SJSA1 (cell line): ENCODE measurements around the gene CPSF7. TPM values are rescaled to one million over a fixed set of nuclear protein-coding genes. Genes with fewer than 3 reads are reported as not detected.
"Not testable (repeated sequence)": the region's sequence is repeated elsewhere in the genome, so short reads cannot be mapped to it uniquely, and the experiment has no call there.

Experiments used
- DNase-seq, 2 experiments: peaks; one replicate each; pipeline ENCODE4 v3.0.0-alpha.2; 2015 to 2020; ENCODE audit warnings: low spot score in 2 of 2, low read depth in 1 of 2
- H3K27ac ChIP-seq: fragments of 250-450 bp; sonication (Bioruptor Pico); 2 replicates; pipeline ENCODE4 v1.5.1; 2020; ENCODE audit warnings: mild to moderate bottlenecking, moderate library complexity
- H3K27me3 ChIP-seq: fragments of 250-450 bp; sonication (Bioruptor Pico); replicated peaks from 2 replicates; pipeline ENCODE4 v1.5.1; 2020; ENCODE audit warnings: mild to moderate bottlenecking, moderate library complexity
- H3K36me3 ChIP-seq: fragments of 250-450 bp; sonication (Bioruptor Pico); 2 replicates; pipeline ENCODE4 v1.5.1; 2020; ENCODE audit warnings: mild to moderate bottlenecking
- H3K4me1 ChIP-seq: fragments of 250-450 bp; sonication (Bioruptor Pico); replicated peaks from 2 replicates; pipeline ENCODE4 v1.6.1; 2021; ENCODE audit warnings: mild to moderate bottlenecking
- H3K4me3 ChIP-seq: fragments of 250-450 bp; sonication (Bioruptor Pico); 2 replicates; pipeline ENCODE4 v1.5.1; 2020; ENCODE audit warnings: mild to moderate bottlenecking
- H3K9me3 ChIP-seq: fragments of 250-450 bp; sonication (Bioruptor Pico); replicated peaks from 2 replicates; pipeline ENCODE4 v1.5.1; 2020; ENCODE audit warnings: mild to moderate bottlenecking
- total RNA-seq: library from RNA; depleted of rRNA; stranded (reverse); fragments of >200 nt; shearing (Covaris generic); gene quantifications from 2 replicates; pipeline ENCODE4 v1.2.3, GENCODE V29; 2014; rRNA removed

The CPSF7 gene, protein sequence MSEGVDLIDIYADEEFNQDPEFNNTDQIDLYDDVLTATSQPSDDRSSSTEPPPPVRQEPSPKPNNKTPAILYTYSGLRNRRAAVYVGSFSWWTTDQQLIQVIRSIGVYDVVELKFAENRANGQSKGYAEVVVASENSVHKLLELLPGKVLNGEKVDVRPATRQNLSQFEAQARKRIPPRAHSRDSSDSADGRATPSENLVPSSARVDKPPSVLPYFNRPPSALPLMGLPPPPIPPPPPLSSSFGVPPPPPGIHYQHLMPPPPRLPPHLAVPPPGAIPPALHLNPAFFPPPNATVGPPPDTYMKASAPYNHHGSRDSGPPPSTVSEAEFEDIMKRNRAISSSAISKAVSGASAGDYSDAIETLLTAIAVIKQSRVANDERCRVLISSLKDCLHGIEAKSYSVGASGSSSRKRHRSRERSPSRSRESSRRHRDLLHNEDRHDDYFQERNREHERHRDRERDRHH
- total RNA-seq = 18.0 and 39.7 TPM in 2 replicates

GRCh38 chr11:61429691-61430582, at the start of gene CPSF7, which contains the start of gene SDHAF2:
Gene CPSF7, minus strand, starts transcription at chr11:61429975. Its CDS starts 740 bp downstream, at chr11:61429235.
Gene SDHAF2, plus strand, starts transcription at chr11:61430124. Its CDS starts 23 bp downstream, at chr11:61430147.
- peak; percentile 94 to 99 for DNase-seq
- Histone ChIP-seq H3K4me3 (peak within 1 kb of the TSS; percentile 89), H3K4me1 (peaks cover 13% of the 10 kb centered on the region), H3K27ac (peak within 1 kb of the TSS; percentile 98), H3K9me3 (no peaks in the 10 kb centered on the region), H3K36me3 (peaks cover 78% of the 10 kb centered on the region), H3K27me3 (no peaks in the 10 kb centered on the region)

DNA sequence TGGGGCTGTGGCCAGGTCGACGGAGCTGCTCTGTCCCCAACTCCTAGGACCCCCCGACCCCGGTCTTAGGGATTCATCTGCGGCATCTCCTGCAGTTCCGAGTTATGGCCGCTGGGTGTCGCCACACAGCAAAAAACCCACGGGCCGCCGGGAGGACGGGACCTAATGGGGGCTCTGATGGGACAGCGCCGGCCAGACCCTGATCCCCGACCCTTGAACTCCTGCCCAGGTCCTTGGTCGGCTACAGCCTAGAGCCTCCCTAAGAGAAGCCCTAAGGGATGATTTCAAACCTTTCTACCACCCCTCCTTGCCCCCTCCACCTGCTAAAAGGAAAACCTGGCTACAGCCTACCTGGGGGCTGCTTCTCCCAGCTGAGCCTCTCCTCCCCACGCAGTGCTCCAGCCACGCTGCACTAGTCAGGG, 48.0 kb upstream of the CPSF7 start:
- DNase-seq = peak in 1 of 2 experiments; percentile 55
- Histone ChIP-seq H3K4me1 (0 out of 2 replicates have a peak, but pooled peaks cover 4% of the 10 kb centered on the region), H3K27me3 (peaks cover 6% of the 10 kb centered on the region; the same call in 1 of the 2 replicates), H3K27ac (no peak overlapping the region), H3K4me3 (no peak overlapping the region), H3K36me3 (peaks cover 5% of the 10 kb centered on the region), H3K9me3 (no peaks in the 10 kb centered on the region; the same call in 1 of the 2 replicates)

DNA sequence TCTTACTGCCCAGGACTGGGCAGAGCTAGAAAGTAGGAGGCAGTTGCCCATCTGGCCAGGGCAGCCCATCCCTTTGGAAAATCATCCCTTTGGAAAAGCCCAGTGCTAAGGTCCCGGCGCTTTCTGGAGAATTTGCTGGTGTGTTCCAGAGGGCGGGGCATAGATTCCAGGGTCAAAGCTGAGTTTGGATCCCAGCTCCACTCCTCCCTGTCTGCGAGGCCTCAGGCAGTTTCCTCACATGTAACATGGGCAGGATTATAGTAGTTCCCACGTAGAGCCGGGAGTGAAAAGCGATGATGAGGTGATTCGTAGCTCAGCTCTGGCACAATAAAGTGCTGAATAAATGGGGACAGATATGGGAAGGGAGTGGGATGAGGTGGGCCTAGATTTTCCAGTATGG, 47.4 kb upstream of the CPSF7 start:
- Histone ChIP-seq H3K27ac (no peak overlapping the region), H3K4me3 (no peak overlapping the region), H3K9me3 (no peaks in the 10 kb centered on the region; the same call in 1 of the 2 replicates), H3K36me3 (peaks cover 7% of the 10 kb centered on the region), H3K4me1 (0 out of 2 replicates have a peak, but pooled peaks cover 4% of the 10 kb centered on the region), H3K27me3 (peaks cover 6% of the 10 kb centered on the region; the same call in 1 of the 2 replicates)
- DNase-seq = no peak

- Histone ChIP-seq H3K9me3 (no peaks in the 10 kb centered on the region; the same call in 1 of the 2 replicates), H3K4me3 (no peak overlapping the region)
Measured at GRCh38 chr11:61476371-61476770, 46.6 kb upstream of the CPSF7 start.

GRCh38 chr11:61475433-61475832, 45.7 kb upstream of the CPSF7 start:
- no peaks in the 10 kb centered on the region; the same call in 1 of the 2 replicates for H3K9me3 ChIP-seq
- H3K4me3 ChIP-seq = no peak overlapping the region
- peaks cover 13% of the 10 kb centered on the region for H3K36me3 ChIP-seq
- no peaks in the 10 kb centered on the region for H3K27me3 ChIP-seq
- no peak overlapping the region for H3K27ac ChIP-seq
- no peak for DNase-seq
- 0 out of 2 replicates have a peak, but pooled peaks cover 4% of the 10 kb centered on the region for H3K4me1 ChIP-seq

More at GRCh38 chr11:61476371-61476770, 46.6 kb upstream of the CPSF7 start:
- H3K36me3 ChIP-seq = peaks cover 7% of the 10 kb centered on the region
- H3K27me3 ChIP-seq = peaks cover 3% of the 10 kb centered on the region; the same call in 1 of the 2 replicates
- 0 out of 2 replicates have a peak, but pooled peaks cover 4% of the 10 kb centered on the region for H3K4me1 ChIP-seq
- no peak for DNase-seq
- H3K27ac ChIP-seq = no peak overlapping the region

GRCh38 chr11:61474013-61474643, 44.4 kb upstream of the CPSF7 start:
- Histone ChIP-seq H3K27me3 (no peaks in the 10 kb centered on the region), H3K27ac (no peak overlapping the region), H3K4me1 (0 out of 2 replicates have a peak, but pooled peaks cover 4% of the 10 kb centered on the region), H3K4me3 (no peak overlapping the region), H3K9me3 (no peaks in the 10 kb centered on the region; the same call in 1 of the 2 replicates), H3K36me3 (peaks cover 16% of the 10 kb centered on the region)
- DNase-seq = no peak

DNA sequence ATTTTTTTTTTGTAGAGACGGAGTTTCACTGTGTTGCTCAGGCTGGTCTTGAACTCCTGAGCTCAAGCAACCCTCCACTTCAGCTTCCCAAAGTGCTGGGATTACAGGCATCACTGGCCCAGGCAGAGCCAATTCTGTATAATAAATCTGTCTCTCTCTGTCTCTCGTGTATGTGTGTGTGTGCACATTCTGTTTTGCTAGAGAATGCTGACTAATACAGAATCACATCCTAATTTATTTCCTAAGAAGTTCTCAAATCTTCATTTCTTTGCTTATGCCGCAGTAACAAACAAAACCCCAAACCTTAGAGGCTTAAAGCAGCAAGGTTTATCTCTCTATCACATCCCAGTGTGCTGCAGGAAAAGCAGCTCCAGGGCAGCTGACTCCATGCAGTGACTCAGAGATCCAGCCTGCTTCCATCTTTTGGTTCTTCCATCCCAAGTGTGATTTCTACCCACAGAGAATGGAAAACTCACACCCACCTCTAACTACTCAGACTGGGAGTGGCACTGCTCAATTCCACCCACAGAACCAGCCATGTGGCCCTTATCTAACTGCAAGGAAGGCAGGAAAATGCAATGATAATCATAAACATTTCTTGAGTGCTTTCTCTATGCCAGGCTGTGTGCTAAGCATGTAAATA, 43.7 kb upstream of the CPSF7 start:
- no peak overlapping the region for H3K27ac ChIP-seq
- H3K36me3 ChIP-seq = peaks cover 20% of the 10 kb centered on the region
- no peaks in the 10 kb centered on the region for H3K27me3 ChIP-seq
- 0 out of 2 replicates have a peak, but pooled peaks cover 4% of the 10 kb centered on the region for H3K4me1 ChIP-seq
- H3K9me3 ChIP-seq = no peaks in the 10 kb centered on the region; the same call in 1 of the 2 replicates
- H3K4me3 ChIP-seq = no peak overlapping the region
- no peak for DNase-seq

DNA sequence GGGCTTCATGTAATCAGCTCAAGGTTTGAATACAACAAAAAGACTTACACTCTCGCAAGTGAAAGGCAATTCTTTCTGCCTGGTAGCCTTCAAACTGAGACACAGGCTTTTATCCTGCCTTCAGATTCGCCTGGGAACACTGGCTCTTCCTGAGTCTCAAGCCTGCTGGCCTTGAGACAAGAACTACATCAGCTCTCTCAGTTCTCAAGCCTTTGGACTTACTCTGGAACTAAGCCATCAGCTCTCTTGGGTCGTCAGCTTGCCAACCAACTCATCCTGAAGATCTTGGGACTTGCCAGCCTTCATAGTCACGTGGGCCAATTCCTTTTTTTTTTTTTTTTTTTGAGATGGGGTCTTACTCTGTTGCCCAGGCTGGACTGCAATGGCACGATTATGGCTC, 43.1 kb upstream of the CPSF7 start:
- Histone ChIP-seq H3K4me3 (no peak overlapping the region), H3K36me3 (peaks cover 24% of the 10 kb centered on the region), H3K27me3 (no peaks in the 10 kb centered on the region), H3K9me3 (no peaks in the 10 kb centered on the region; the same call in 1 of the 2 replicates), H3K27ac (no peak overlapping the region), H3K4me1 (0 out of 2 replicates have a peak, but pooled peaks cover 4% of the 10 kb centered on the region)
- DNase-seq = no peak

DNA sequence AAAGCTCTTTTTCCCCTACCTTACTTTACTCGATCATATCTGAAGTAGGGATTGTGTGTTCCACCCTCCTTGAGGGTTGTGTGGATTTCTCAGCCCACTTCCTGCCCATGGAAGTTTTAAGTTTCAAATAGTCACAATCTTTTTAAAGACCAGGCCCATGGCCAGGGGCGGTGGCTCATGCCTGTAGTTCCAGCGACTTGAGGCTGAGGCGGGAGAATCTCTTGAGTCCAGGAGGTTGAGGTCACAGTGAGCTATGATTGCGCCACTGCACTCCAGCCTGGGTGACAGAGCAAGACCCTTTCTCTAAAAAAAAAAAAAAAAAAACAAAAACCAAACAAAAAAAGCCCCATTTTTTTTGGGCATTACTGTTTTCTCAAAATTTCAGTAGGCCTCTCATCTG, 42.5 kb upstream of the CPSF7 start:
- Histone ChIP-seq H3K4me3 (no peak overlapping the region), H3K4me1 (no peaks in the 10 kb centered on the region), H3K27me3 (no peaks in the 10 kb centered on the region), H3K27ac (no peak overlapping the region), H3K9me3 (no peaks in the 10 kb centered on the region; the same call in 1 of the 2 replicates), H3K36me3 (peaks cover 24% of the 10 kb centered on the region)
- no peak for DNase-seq

DNA sequence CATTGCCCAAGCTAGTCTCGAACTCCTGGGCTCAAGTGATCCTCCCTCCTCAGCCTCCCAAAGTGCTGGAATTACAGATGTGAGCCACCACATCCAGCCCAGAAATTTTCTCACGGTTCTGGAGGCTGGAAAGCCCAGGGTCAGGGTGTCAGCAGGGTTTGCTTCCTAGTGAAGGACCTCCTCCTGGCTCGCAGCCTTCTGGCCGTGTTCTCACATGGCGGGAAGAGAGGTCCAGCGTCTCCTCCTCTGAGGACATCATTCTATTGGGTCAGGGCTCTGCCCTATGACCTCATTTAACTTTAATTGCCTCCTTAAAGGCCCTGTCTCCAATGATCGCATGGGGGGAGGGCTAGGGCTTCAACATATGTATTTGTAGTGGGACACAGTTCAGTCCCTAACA, 38.2 kb upstream of the CPSF7 start:
- Histone ChIP-seq H3K27me3 (no peaks in the 10 kb centered on the region), H3K4me3 (no peak overlapping the region), H3K36me3 (peaks cover 22% of the 10 kb centered on the region), H3K4me1 (no peaks in the 10 kb centered on the region), H3K9me3 (no peaks in the 10 kb centered on the region), H3K27ac (no peak overlapping the region)
- DNase-seq = no peak

DNA sequence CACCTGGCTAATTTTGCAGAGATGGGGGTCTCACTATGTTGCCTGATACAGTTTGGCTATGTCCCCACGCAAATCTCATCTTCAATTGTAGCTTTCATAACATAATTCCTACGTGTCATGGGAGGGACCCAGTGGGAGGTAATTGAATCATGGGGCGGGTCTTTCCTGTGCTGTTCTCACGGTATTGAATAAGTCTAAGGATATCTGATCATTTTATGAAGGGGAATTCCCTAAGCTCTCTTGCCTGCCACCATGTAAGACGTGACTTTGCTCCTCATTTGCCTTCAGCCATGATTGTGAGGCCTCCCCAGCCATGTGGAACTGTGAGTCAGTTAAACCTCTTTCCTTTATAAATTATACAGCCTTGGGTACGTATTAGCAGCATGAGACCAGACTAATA, 37.8 kb upstream of the CPSF7 start:
- not testable (repeated sequence) for DNase-seq, H3K27me3 ChIP-seq, H3K27ac ChIP-seq, H3K4me1 ChIP-seq, H3K9me3 ChIP-seq, H3K4me3 ChIP-seq
- peaks cover 22% of the 10 kb centered on the region for H3K36me3 ChIP-seq

DNA sequence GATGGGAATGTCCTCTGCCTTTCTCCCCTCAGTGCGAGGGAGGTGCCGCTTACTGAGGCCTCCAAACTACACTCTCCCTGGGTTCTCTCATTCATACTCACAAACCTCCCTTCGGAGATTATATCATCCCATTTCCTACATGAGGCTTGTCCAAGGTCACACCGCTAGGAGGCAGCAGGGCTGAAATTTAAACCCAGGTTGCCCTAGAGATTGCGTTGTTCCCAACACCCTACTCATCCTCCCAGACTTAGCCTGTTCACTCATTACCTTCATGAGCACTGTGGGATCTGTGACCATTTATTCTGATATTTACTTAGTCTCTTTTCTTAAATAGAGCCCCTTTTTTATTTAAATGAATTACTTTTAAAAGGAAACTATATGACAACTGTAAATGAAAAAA, 31.2 kb upstream of the CPSF7 start:
- Histone ChIP-seq H3K4me1 (no peaks in the 10 kb centered on the region), H3K27me3 (no peaks in the 10 kb centered on the region), H3K9me3 (no peaks in the 10 kb centered on the region), H3K27ac (no peak overlapping the region), H3K36me3 (peaks cover 4% of the 10 kb centered on the region; the same call in 1 of the 2 replicates), H3K4me3 (no peak overlapping the region)
- no peak for DNase-seq
